Measurements from ENCODE around the gene HSPA2. TPM values are rescaled to one million over a fixed set of nuclear protein-coding genes. Genes with fewer than 3 reads are reported as not detected.

The HSPA2 gene
- polyA plus RNA-seq, 1 donor from 2014 or later = 0.25 TPM

DNA sequence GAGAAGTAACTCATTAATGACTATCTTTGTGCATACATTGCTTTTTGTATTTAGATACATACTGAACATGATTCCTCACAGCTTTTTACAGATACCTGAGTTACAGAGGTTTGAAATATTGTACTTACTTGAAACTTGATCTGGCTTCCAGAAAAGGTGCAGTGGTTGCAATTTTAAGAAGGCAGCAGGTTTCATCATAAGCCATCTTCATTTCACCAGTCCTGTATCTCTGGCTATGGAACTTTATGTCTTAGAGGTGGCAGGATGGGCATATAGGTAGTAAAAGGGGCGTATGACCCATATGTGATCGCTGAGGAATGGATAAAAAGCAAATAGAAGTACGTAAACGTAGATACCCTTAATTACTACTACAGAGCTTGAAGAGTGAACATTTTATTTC lies 22.3 kb upstream of the HSPA2 start:
- Histone ChIP-seq H3F3A (ENCODE audit: insufficient read depth, low read length, poor library complexity, severe bottlenecking) (no peaks in the 10 kb centered on the region), H3K9me2 (ENCODE audit: insufficient read depth, low read length) (no peaks in the 10 kb centered on the region), H2AFZ (ENCODE audit: low read depth, low read length) (no peak overlapping the region), H4K20me1 (ENCODE audit: insufficient read depth) (no peaks in the 10 kb centered on the region), H3K27me3 (ENCODE audit: insufficient read depth, low read depth, low read length) (no peaks in the 10 kb centered on the region), H3K79me2 (replicated peaks; ENCODE audit: insufficient read depth, low read length) (peaks cover 19% of the 10 kb centered on the region), H3K4me2 (ENCODE audit: low read length) (no peak overlapping the region), H3K27ac (ENCODE audit: low read length) (no peak overlapping the region), H3K9ac (ENCODE audit: low read length) (no peak overlapping the region), H3K9me3 (ENCODE audit: low read length) (no peaks in the 10 kb centered on the region), H3K4me3 (ENCODE audit: low read length) (no peak overlapping the region), H3K36me3 (ENCODE audit: insufficient read depth, low read length) (no peaks in the 10 kb centered on the region)
- no peak for TF ChIP-seq EP300 (conservative IDR thresholded peaks at IDR 0.05; ENCODE audit: poor library complexity, severe bottlenecking)
- TF ChIP-seq EZH2 (IDR thresholded peaks at IDR 0.05; ENCODE audit: borderline replicate concordance, insufficient read depth, low read length, poor library complexity, severe bottlenecking) = no peak
- TF ChIP-seq POLR2AphosphoS5 (IDR thresholded peaks at IDR 0.05) = no peak
- TF ChIP-seq, protein P1, sequence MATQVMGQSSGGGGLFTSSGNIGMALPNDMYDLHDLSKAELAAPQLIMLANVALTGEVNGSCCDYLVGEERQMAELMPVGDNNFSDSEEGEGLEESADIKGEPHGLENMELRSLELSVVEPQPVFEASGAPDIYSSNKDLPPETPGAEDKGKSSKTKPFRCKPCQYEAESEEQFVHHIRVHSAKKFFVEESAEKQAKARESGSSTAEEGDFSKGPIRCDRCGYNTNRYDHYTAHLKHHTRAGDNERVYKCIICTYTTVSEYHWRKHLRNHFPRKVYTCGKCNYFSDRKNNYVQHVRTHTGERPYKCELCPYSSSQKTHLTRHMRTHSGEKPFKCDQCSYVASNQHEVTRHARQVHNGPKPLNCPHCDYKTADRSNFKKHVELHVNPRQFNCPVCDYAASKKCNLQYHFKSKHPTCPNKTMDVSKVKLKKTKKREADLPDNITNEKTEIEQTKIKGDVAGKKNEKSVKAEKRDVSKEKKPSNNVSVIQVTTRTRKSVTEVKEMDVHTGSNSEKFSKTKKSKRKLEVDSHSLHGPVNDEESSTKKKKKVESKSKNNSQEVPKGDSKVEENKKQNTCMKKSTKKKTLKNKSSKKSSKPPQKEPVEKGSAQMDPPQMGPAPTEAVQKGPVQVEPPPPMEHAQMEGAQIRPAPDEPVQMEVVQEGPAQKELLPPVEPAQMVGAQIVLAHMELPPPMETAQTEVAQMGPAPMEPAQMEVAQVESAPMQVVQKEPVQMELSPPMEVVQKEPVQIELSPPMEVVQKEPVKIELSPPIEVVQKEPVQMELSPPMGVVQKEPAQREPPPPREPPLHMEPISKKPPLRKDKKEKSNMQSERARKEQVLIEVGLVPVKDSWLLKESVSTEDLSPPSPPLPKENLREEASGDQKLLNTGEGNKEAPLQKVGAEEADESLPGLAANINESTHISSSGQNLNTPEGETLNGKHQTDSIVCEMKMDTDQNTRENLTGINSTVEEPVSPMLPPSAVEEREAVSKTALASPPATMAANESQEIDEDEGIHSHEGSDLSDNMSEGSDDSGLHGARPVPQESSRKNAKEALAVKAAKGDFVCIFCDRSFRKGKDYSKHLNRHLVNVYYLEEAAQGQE (IDR thresholded peaks at IDR 0.05; ENCODE audit: borderline replicate concordance) = no peak
- no peak for TF ChIP-seq SMC3 (conservative IDR thresholded peaks at IDR 0.05; ENCODE audit: poor library complexity)
- TF ChIP-seq, protein P2, sequence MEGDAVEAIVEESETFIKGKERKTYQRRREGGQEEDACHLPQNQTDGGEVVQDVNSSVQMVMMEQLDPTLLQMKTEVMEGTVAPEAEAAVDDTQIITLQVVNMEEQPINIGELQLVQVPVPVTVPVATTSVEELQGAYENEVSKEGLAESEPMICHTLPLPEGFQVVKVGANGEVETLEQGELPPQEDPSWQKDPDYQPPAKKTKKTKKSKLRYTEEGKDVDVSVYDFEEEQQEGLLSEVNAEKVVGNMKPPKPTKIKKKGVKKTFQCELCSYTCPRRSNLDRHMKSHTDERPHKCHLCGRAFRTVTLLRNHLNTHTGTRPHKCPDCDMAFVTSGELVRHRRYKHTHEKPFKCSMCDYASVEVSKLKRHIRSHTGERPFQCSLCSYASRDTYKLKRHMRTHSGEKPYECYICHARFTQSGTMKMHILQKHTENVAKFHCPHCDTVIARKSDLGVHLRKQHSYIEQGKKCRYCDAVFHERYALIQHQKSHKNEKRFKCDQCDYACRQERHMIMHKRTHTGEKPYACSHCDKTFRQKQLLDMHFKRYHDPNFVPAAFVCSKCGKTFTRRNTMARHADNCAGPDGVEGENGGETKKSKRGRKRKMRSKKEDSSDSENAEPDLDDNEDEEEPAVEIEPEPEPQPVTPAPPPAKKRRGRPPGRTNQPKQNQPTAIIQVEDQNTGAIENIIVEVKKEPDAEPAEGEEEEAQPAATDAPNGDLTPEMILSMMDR (IDR thresholded peaks at IDR 0.05; ENCODE audit: poor library complexity, severe bottlenecking) = no peak
- TF ChIP-seq MXI1 (conservative IDR thresholded peaks at IDR 0.05; ENCODE audit: poor library complexity, severe bottlenecking) = no peak
- no peak for TF ChIP-seq TAF1 (IDR thresholded peaks at IDR 0.05; ENCODE audit: low read depth)
- no peak for TF ChIP-seq RAD21 (conservative IDR thresholded peaks at IDR 0.05)

DNA sequence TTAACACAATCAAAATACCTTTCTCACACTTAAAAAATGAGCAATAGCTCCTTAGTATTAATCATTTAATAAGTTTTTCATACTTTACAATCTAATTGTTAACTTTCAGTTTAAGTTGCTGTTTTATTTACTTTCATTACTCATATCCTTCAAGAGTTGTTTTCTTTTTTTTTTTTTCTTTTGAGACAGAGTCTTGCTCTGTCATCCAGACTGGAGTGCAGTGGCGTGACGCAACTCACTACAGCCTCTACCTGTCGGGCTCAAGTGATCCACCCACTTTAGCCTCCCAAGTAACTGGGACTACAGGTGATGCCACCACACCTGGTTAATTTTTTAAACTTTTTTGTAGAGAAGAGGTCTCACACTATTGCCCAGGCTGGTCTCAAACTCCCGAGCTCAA lies 19.8 kb upstream of the HSPA2 start:
- Histone ChIP-seq H2AFZ (ENCODE audit: low read depth, low read length) (no peak overlapping the region), H4K20me1 (ENCODE audit: insufficient read depth) (no peaks in the 10 kb centered on the region), H3K4me2 (ENCODE audit: low read length) (no peak overlapping the region), H3K36me3 (ENCODE audit: insufficient read depth, low read length) (no peaks in the 10 kb centered on the region), H3K27ac (ENCODE audit: low read length) (no peak overlapping the region), H3F3A (ENCODE audit: insufficient read depth, low read length, poor library complexity, severe bottlenecking) (no peaks in the 10 kb centered on the region), H3K9ac (ENCODE audit: low read length) (no peak overlapping the region), H3K9me2 (ENCODE audit: insufficient read depth, low read length) (no peaks in the 10 kb centered on the region), H3K4me3 (ENCODE audit: low read length) (no peak overlapping the region), H3K79me2 (replicated peaks; ENCODE audit: insufficient read depth, low read length) (peaks cover 8% of the 10 kb centered on the region), H3K9me3 (ENCODE audit: low read length) (no peaks in the 10 kb centered on the region), H3K27me3 (ENCODE audit: insufficient read depth, low read depth, low read length) (no peaks in the 10 kb centered on the region)
- TF ChIP-seq SMC3 (conservative IDR thresholded peaks at IDR 0.05; ENCODE audit: poor library complexity) = no peak
- TF ChIP-seq, protein P2 (IDR thresholded peaks at IDR 0.05; ENCODE audit: poor library complexity, severe bottlenecking) = no peak
- TF ChIP-seq RAD21 (conservative IDR thresholded peaks at IDR 0.05) = no peak
- no peak for TF ChIP-seq TAF1 (IDR thresholded peaks at IDR 0.05; ENCODE audit: low read depth)
- no peak for TF ChIP-seq POLR2AphosphoS5 (IDR thresholded peaks at IDR 0.05)
- TF ChIP-seq MXI1 (conservative IDR thresholded peaks at IDR 0.05; ENCODE audit: poor library complexity, severe bottlenecking) = no peak
- TF ChIP-seq EZH2 (IDR thresholded peaks at IDR 0.05; ENCODE audit: borderline replicate concordance, insufficient read depth, low read length, poor library complexity, severe bottlenecking) = no peak
- TF ChIP-seq, protein P1 (IDR thresholded peaks at IDR 0.05; ENCODE audit: borderline replicate concordance) = no peak
- TF ChIP-seq EP300 (conservative IDR thresholded peaks at IDR 0.05; ENCODE audit: poor library complexity, severe bottlenecking) = no peak
